Endothelial cell of umbilical vein (primary cell): ENCODE data around the gene AAR2. TPM values are rescaled to one million over a fixed set of nuclear protein-coding genes. Genes with fewer than 3 reads are reported as not detected.

Experiments
- BruUV-seq: library from RNA; stranded (reverse); fragments of 400-500 nt; replicated peaks from 2 replicates; lab custom pipeline; 2021; lab: Mats Ljungman, UMichigan
- CTCF ChIA-PET: fragments of 300-600, 350-600 bp; sonication (Branson Sonifier 250); formaldehyde crosslinking; loops from one replicate; lab custom pipeline; 2021; ENCODE audit warnings: antibody characterized with exemption, inconsistent platforms; lab: Charles Lee
- POLR2A ChIA-PET: fragments of 300-600, 350-600 bp; sonication (Branson Sonifier 250); formaldehyde crosslinking; loops from one replicate; lab custom pipeline; 2021; ENCODE audit warnings: antibody characterized with exemption, inconsistent platforms; lab: Charles Lee
- DNase-seq: peaks from one replicate; pipeline ENCODE4 v3.0.0-alpha.2; 2011; ENCODE audit warnings: low read depth, low spot score
- FAIRE-seq: peaks from 2 replicates; lab custom pipeline; 2011; peaks lifted over from hg19 to GRCh38; lab: Jason Lieb, UNC
- H2AFZ ChIP-seq: 2 replicates; pipeline ENCODE4 v1.6.0; 2012; ENCODE audit warnings: low read depth, low read length, control low read depth, inconsistent platforms
- H3K27ac ChIP-seq: 2 replicates; pipeline ENCODE4 v1.5.1; 2011; ENCODE audit warnings: low read depth, mild to moderate bottlenecking, control low read depth, low read length, moderate library complexity; ENCODE audit not compliant: insufficient read depth
- H3K27me3 ChIP-seq, 2 experiments: 2 replicates each; pipeline versions ENCODE4 v1.6.0 to v1.6.1; 2011; ENCODE audit warnings: low read length in 2 of 2, mixed read lengths in 1 of 2; ENCODE audit not compliant: control insufficient read depth in 2 of 2, insufficient read depth in 2 of 2
- H3K36me3 ChIP-seq, 2 experiments: 2 replicates in 1 of 2; 3 replicates in 1 of 2; pipeline ENCODE4 v1.5.1; 2011; ENCODE audit warnings: low read length in 2 of 2, mild to moderate bottlenecking in 1 of 2, moderate library complexity in 1 of 2; ENCODE audit not compliant: control insufficient read depth in 2 of 2, insufficient read depth in 2 of 2; ENCODE audit errors: extremely low read depth in 1 of 2
- H3K4me1 ChIP-seq: 3 replicates; pipeline ENCODE4 v1.5.1; 2011; ENCODE audit warnings: mild to moderate bottlenecking, low read length; ENCODE audit not compliant: control insufficient read depth, insufficient read depth; ENCODE audit errors: extremely low read depth
- H3K4me2 ChIP-seq: 2 replicates; pipeline ENCODE4 v1.6.1; 2011; ENCODE audit warnings: low read length, control low read depth, mixed read lengths; ENCODE audit not compliant: insufficient read depth
- H3K4me3 ChIP-seq, 3 experiments: fragments of 200-600 bp in 1 of 3; sonication (generic), shearing (Covaris generic) in 1 of 3; replicated peaks in 1 of 3; 2 replicates each; pipeline ENCODE4 v1.5.1; 2011 to 2016; ENCODE audit warnings: control low read depth in 3 of 3, low read length in 3 of 3, mild to moderate bottlenecking in 2 of 3, inconsistent platforms in 1 of 3, low read depth in 1 of 3, moderate library complexity in 1 of 3; ENCODE audit not compliant: insufficient read depth in 1 of 3
- H3K79me2 ChIP-seq: 2 replicates; pipeline ENCODE4 v1.6.0; 2012; ENCODE audit warnings: low read length, inconsistent platforms; ENCODE audit not compliant: control insufficient read depth, insufficient read depth
- H3K9ac ChIP-seq: replicated peaks from 2 replicates; pipeline ENCODE3; 2011; ENCODE audit warnings: low read length, control low read depth; ENCODE audit not compliant: insufficient read depth; ENCODE audit errors: extremely low read depth
- H3K9me1 ChIP-seq: replicated peaks from 3 replicates; pipeline ENCODE4 v1.6.0; 2011; ENCODE audit warnings: mild to moderate bottlenecking, low read length; ENCODE audit not compliant: control insufficient read depth, insufficient read depth; ENCODE audit errors: extremely low read depth
- H3K9me3 ChIP-seq: replicated peaks from 2 replicates; pipeline ENCODE4 v1.5.1; 2012; ENCODE audit warnings: low read length, inconsistent platforms; ENCODE audit not compliant: control insufficient read depth, insufficient read depth
- H4K20me1 ChIP-seq: replicated peaks from 2 replicates; pipeline ENCODE3; 2011; ENCODE audit warnings: mild to moderate bottlenecking, low read length; ENCODE audit not compliant: control insufficient read depth, insufficient read depth; ENCODE audit errors: extremely low read depth
- CTCF ChIP-seq, 2 donors: IDR thresholded peaks; 1 replicate in 1 of 2; 2 replicates in 1 of 2; pipeline ENCODE4 v1.5.1; 2011; ENCODE audit warnings: low read length in 2 of 2, mild to moderate bottlenecking in 2 of 2, moderate library complexity in 2 of 2, control low read depth in 1 of 2, inconsistent platforms in 1 of 2, low read depth in 1 of 2; ENCODE audit not compliant: insufficient read depth in 1 of 2; ENCODE audit errors: extremely low read depth in 1 of 2
- EZH2 ChIP-seq: IDR thresholded peaks from 2 replicates; pipeline ENCODE4 v1.6.1; 2012; ENCODE audit warnings: borderline replicate concordance, low read depth, mild to moderate bottlenecking, moderate library complexity, low read length, inconsistent platforms; ENCODE audit not compliant: severe bottlenecking
- FOS ChIP-seq: IDR thresholded peaks from 2 replicates; pipeline ENCODE4 v1.6.1; 2011; ENCODE audit warnings: mild to moderate bottlenecking, low read length, moderate library complexity, borderline replicate concordance; ENCODE audit not compliant: insufficient read depth
- GATA2 ChIP-seq: IDR thresholded peaks from 2 replicates; pipeline ENCODE4 v1.7.0; 2011; ENCODE audit warnings: low read depth, mild to moderate bottlenecking, moderate library complexity, mixed read lengths, low read length; ENCODE audit not compliant: insufficient read length, insufficient read depth
- JUN ChIP-seq: IDR thresholded peaks from 2 replicates; pipeline ENCODE4 v1.6.1; 2011; ENCODE audit warnings: borderline replicate concordance, low read depth; ENCODE audit not compliant: insufficient read length, insufficient read depth
- MAX ChIP-seq: IDR thresholded peaks from 2 replicates; pipeline ENCODE4 v1.6.1; 2011; ENCODE audit not compliant: insufficient read depth, insufficient read length
- MYC ChIP-seq: IDR thresholded peaks from one replicate; pipeline ENCODE4 v1.6.1; 2011; ENCODE audit warnings: mild to moderate bottlenecking, low read depth, low read length
- POLR2A ChIP-seq: IDR thresholded peaks from 2 replicates; pipeline ENCODE4 v1.6.1; 2012; ENCODE audit warnings: low read depth, mild to moderate bottlenecking, control low read depth, low read length
- POLR2AphosphoS5 ChIP-seq: IDR thresholded peaks from 2 replicates; pipeline ENCODE4 v1.6.1; 2012; ENCODE audit warnings: low read depth, mild to moderate bottlenecking, control low read depth, low read length, moderate library complexity; ENCODE audit not compliant: insufficient read depth
- dilution Hi-C: fragments of 300-500 bp; cut with MboI; formaldehyde crosslinking; loops from one replicate; pipeline ENCODE4 v1.15.0; 2019; ENCODE audit warnings: low sequenced_read_pairs; ENCODE audit not compliant: extremely low pct_ligation_motif_present
- intact Hi-C: fragments of 100-400 bp; cut with micrococcal nuclease; formaldehyde crosslinking; loops from one replicate; pipeline ENCODE4 v1.10.0; 2022
- polyA plus RNA-seq, 4 experiments: library from polyadenylated mRNA; depleted of rRNA in 3 of 4; stranded (reverse) in 3 of 4; unstranded in 1 of 4; fragments of >200 nt; gene quantifications; 2 replicates each; pipeline versions ENCODE4 v1.2.1 to v1.2.3, GENCODE V29; 2011 to 2012; ENCODE audit warnings: missing spikeins in 1 of 4
- total RNA-seq: library from RNA; stranded (reverse); gene quantifications from 2 replicates; pipeline ENCODE4 v1.2.3, GENCODE V29; 2021

AAR2 gene
- total and polyA plus RNA-seq, 2 donors (not counting 3 experiments of a cell fraction or from before 2014, with no cell fraction given): 21.9 to 29.4 TPM

GRCh38 chr20:36207602-36208001, 28.7 kb upstream of the AAR2 start:
- Histone ChIP-seq H3K36me3 (no peaks in the 10 kb centered on the region), H3K27me3 (peaks cover 0 to 4% of the 10 kb centered on the region in 2 experiments), H3K9ac (no peak overlapping the region), H3K79me2 (no peaks in the 10 kb centered on the region), H2AFZ (no peak overlapping the region), H3K27ac (no peak overlapping the region), H4K20me1 (no peaks in the 10 kb centered on the region), H3K9me1 (no peaks in the 10 kb centered on the region), H3K4me1 (no peaks in the 10 kb centered on the region), H3K4me3 (no peak overlapping the region), H3K4me2 (no peak overlapping the region), H3K9me3 (no peaks in the 10 kb centered on the region)
- BruUV-seq: no TSS peak
- POLR2A ChIA-PET: no interaction called here
- DNase-seq (no peak), FAIRE-seq (no peak)
- TF ChIP-seq CTCF (IDR thresholded peaks at IDR 0.05; ENCODE audit: extremely low read depth in 1 of 2, insufficient read depth in 1 of 2, low read depth in 1 of 2, low read length in 2 of 2) (no peak), GATA2 (no peak), JUN (no peak), POLR2AphosphoS5 (no peak), FOS (no peak), EZH2 (no peak), MAX (no peak), POLR2A (no peak), MYC (no peak)
- dilution Hi-C loops (no loop called here), intact Hi-C loops (no loop called here)
- CTCF ChIA-PET: interaction anchor here (1.5 kb wide), 1 partner anchor 232 kb away, joined by 4 read pairs; no protein-coding TSS in a partner anchor
